IPS-NIHi7 (cell line): ENCODE data around the gene SV2C.
"Not testable (repeated sequence)": the region's sequence is repeated elsewhere in the genome, so short reads cannot be mapped to it uniquely, and the experiment has no call there.

ENCODE experiments used
- DNase-seq: peaks from one replicate; pipeline ENCODE4 v3.0.0; 2012; ENCODE audit warnings: mixed read lengths; ENCODE audit errors: extremely low spot score

The SV2C gene

GRCh38 chr5:76082772-76083554 lies at the start of gene SV2C:
TSS of gene SV2C (plus strand) at chr5:76083383. CDS start at chr5:76131751, 48,368 bp downstream.
- peak; percentile 31 for DNase-seq

- DNase-seq = not testable (repeated sequence)
Measured at GRCh38 chr5:76037736-76038151, 45.4 kb upstream of the SV2C start.

- no peak for DNase-seq
Measured at GRCh38 chr5:76038212-76038611, 45.0 kb upstream of the SV2C start.

- no peak for DNase-seq
Measured at GRCh38 chr5:76040806-76041205, 42.4 kb upstream of the SV2C start.

GRCh38 chr5:76041863-76042262 lies 41.3 kb upstream of the SV2C start:
- peak; percentile 79 for DNase-seq

GRCh38 chr5:76046741-76047140 lies 36.4 kb upstream of the SV2C start:
- no peak for DNase-seq

- no peak for DNase-seq
Measured at GRCh38 chr5:76050134-76050533, 33.0 kb upstream of the SV2C start.

- DNase-seq = no peak
Measured at GRCh38 chr5:76062502-76063041, 20.6 kb upstream of the SV2C start.

- DNase-seq = no peak
Measured at GRCh38 chr5:76065258-76065657, 17.9 kb upstream of the SV2C start.

- DNase-seq = no peak
Measured at GRCh38 chr5:76069061-76069735, 14.0 kb upstream of the SV2C start.

GRCh38 chr5:76074487-76075065 lies 8.6 kb upstream of the SV2C start:
- peak; percentile 63 for DNase-seq

GRCh38 chr5:76081811-76082771 lies 1.1 kb upstream of the SV2C start:
- peak; percentile 31 for DNase-seq

GRCh38 chr5:76083555-76084495 lies 642 bp downstream of the SV2C start:
- DNase-seq = peak; percentile 63

GRCh38 chr5:76084496-76085242 lies 1.5 kb downstream of the SV2C start:
- DNase-seq = peak; percentile 68

- DNase-seq = no peak
Measured at GRCh38 chr5:76085243-76085579, 2.0 kb downstream of the SV2C start.

GRCh38 chr5:76086095-76086494 lies 2.9 kb downstream of the SV2C start:
- no peak for DNase-seq

GRCh38 chr5:76089156-76089555 lies 6.0 kb downstream of the SV2C start:
- not testable (repeated sequence) for DNase-seq

GRCh38 chr5:76091351-76091750 lies 8.2 kb downstream of the SV2C start:
- DNase-seq = no peak

GRCh38 chr5:76099286-76099702 lies 16.1 kb downstream of the SV2C start:
- no peak for DNase-seq

- DNase-seq = no peak
Measured at GRCh38 chr5:76099756-76100155, 16.6 kb downstream of the SV2C start.
